Endothelial cell (in vitro differentiated cells): ENCODE measurements around the gene APOH. TPM values are rescaled to one million over a fixed set of nuclear protein-coding genes. Genes with fewer than 3 reads are reported as not detected.

Source experiments
- DNase-seq: peaks from one replicate; pipeline ENCODE4 v3.0.0; 2021; ENCODE audit warnings: low spot score
- H3K27ac Mint-ChIP-seq: one replicate; pipeline ENCODE4 v1.8.0; 2021; ENCODE audit warnings: mixed read lengths, inconsistent platforms; ENCODE audit not compliant: unreplicated experiment
- H3K27me3 Mint-ChIP-seq: one replicate; pipeline ENCODE4 v1.8.0; 2021; ENCODE audit warnings: mild to moderate bottlenecking, moderate library complexity, mixed read lengths, inconsistent platforms; ENCODE audit not compliant: unreplicated experiment
- H3K36me3 Mint-ChIP-seq: one replicate; pipeline ENCODE4 v1.8.0; 2021; ENCODE audit warnings: mild to moderate bottlenecking, low read depth, mixed read lengths, inconsistent platforms; ENCODE audit not compliant: unreplicated experiment
- H3K4me1 Mint-ChIP-seq: one replicate; pipeline ENCODE4 v1.8.0; 2021; ENCODE audit warnings: mild to moderate bottlenecking, mixed read lengths, inconsistent platforms; ENCODE audit not compliant: unreplicated experiment
- H3K4me3 Mint-ChIP-seq: one replicate; pipeline ENCODE4 v1.8.0; 2021; ENCODE audit warnings: mild to moderate bottlenecking, mixed read lengths, inconsistent platforms; ENCODE audit not compliant: unreplicated experiment
- H3K9me3 Mint-ChIP-seq: one replicate; pipeline ENCODE4 v1.8.0; 2021; ENCODE audit warnings: mixed read lengths, inconsistent platforms; ENCODE audit not compliant: unreplicated experiment
- long read RNA-seq: library from polyadenylated mRNA; unstranded; transcript quantifications from one replicate; pipeline ENCODE4 v2.0.0, GENCODE V29; 2020; ENCODE audit not compliant: unreplicated experiment
- total RNA-seq: library from RNA; stranded (reverse); fragmentation: NEBNext Ultra II Directional; extraction: Animal tissue kit (Norgen Biotek cat#: 25700); gene quantifications from one replicate; pipeline ENCODE4 v1.2.1, GENCODE V29; 2021; ENCODE audit not compliant: unreplicated experiment
- TF ChIP-seq, protein P1 (sequence below): fragments of 200-600 bp; sonication (generic); IDR thresholded peaks from one replicate; pipeline ENCODE4 v1.5.0; 2021; ENCODE audit warnings: antibody characterized with exemption; ENCODE audit not compliant: unreplicated experiment

Gene APOH, protein sequence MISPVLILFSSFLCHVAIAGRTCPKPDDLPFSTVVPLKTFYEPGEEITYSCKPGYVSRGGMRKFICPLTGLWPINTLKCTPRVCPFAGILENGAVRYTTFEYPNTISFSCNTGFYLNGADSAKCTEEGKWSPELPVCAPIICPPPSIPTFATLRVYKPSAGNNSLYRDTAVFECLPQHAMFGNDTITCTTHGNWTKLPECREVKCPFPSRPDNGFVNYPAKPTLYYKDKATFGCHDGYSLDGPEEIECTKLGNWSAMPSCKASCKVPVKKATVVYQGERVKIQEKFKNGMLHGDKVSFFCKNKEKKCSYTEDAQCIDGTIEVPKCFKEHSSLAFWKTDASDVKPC
- total RNA-seq, result not detected
- long read RNA-seq, result 0 reads

DNA sequence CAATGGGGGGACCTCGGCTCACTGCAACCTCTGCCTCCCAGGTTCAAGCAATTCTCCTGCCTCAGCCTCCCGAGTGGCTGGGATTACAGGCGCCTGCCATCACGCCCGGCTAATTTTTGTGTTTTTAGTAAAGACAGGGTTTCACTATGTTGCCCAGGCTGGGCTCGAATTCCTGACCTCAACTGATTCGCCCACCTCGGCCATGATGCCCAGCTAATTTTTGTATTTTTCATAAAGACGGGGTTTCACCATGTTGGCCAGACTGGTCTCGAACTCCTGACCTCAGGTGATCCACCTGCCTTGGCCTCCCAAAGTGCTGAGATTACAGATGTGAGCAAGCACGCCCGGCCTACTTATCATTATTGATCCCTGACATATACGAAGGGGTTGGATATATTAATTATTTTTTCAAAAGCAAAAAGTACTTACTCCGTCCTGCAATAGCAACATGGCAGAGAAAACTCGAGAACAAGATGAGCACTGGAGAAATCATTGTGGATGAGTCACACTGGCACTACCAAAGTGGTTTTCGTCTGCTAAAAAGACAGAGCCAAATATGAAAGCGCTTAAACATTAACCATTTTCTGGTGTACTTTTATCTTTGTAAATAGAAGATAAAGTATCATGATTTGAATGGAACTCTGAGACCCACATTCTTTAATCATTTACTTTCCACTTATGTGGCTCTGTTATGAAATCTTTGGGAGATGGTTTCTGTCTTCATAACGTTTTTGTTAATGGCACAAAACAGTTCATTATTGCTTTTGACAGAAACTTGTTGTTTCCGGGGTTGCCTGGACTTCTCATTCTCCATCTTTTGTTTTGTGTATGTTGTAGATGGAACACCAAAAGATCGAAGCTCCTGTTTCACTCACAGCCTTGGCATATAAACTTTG lies at the start of gene APOH:
Gene APOH (minus strand): TSS at position 529 of the 896 bp plus-strand sequence. CDS start 36 bp downstream, at position 493.
- no peaks in the 10 kb centered on the region for H3K36me3 Mint-ChIP-seq
- TF ChIP-seq, protein P1, sequence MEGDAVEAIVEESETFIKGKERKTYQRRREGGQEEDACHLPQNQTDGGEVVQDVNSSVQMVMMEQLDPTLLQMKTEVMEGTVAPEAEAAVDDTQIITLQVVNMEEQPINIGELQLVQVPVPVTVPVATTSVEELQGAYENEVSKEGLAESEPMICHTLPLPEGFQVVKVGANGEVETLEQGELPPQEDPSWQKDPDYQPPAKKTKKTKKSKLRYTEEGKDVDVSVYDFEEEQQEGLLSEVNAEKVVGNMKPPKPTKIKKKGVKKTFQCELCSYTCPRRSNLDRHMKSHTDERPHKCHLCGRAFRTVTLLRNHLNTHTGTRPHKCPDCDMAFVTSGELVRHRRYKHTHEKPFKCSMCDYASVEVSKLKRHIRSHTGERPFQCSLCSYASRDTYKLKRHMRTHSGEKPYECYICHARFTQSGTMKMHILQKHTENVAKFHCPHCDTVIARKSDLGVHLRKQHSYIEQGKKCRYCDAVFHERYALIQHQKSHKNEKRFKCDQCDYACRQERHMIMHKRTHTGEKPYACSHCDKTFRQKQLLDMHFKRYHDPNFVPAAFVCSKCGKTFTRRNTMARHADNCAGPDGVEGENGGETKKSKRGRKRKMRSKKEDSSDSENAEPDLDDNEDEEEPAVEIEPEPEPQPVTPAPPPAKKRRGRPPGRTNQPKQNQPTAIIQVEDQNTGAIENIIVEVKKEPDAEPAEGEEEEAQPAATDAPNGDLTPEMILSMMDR, result no peak
- H3K27me3 Mint-ChIP-seq, result no peaks in the 10 kb centered on the region
- no peaks in the 10 kb centered on the region for H3K9me3 Mint-ChIP-seq
- no peak for DNase-seq
- no peak within 1 kb of the TSS for H3K27ac Mint-ChIP-seq
- H3K4me1 Mint-ChIP-seq, result no peaks in the 10 kb centered on the region
- no peak within 1 kb of the TSS for H3K4me3 Mint-ChIP-seq

DNA sequence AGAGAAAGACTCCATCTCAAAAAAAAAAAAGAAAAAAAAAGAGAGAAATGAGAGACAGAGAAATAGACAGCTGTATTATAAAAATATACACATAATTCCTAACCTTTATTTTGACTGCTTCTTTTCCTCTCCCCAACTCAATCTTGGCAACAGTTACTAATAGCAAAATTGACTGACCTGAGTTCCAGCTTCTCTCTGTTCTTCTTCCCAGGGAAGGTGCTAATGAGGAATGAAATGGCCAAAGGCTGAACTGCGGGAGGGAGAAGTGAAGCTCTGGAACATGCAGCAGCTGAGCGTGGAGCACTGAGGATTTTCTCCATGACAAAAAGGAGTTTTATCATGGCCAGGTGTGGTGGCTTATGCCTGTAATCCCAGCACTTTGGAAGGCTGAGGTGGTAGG lies 48.0 kb upstream of the APOH start:
- H3K27ac Mint-ChIP-seq, result no peak overlapping the region

DNA sequence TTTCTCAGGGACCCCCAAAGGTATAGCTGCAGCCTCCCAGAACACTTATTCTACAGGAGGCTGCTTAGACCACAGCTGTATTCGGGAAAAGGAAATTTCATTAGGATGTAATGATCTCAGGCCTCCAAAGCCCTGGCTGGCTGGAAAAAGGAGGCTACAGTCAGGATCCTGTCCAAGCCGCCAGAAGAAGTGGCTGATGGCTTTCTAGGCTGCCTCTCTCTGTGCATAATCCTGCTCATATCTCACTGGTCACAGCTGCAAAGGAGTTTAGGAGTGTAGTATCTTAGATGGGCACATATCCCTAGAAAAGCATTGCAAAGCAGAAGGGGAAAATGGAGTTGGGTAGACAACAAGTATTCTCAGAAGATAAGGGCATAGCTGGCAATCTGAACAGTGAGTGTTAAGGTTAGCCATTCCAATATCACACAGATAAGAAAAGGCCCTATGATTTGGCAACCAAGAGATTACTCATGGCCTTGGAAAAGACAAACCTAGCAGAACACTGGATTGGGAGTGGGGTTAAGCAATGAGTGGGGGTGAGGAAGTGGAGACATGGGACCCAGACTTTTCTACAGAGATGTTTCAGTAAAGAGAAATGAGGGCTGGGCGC lies 47.2 kb upstream of the APOH start:
- DNase-seq, result no peak
- H3K4me1 Mint-ChIP-seq, result no peaks in the 10 kb centered on the region
- H3K27me3 Mint-ChIP-seq, result peaks cover 2% of the 10 kb centered on the region
- no peak overlapping the region for H3K27ac Mint-ChIP-seq
- H3K36me3 Mint-ChIP-seq, result no peaks in the 10 kb centered on the region
- TF ChIP-seq, protein P1, result no peak
- no peaks in the 10 kb centered on the region for H3K9me3 Mint-ChIP-seq
- no peak overlapping the region for H3K4me3 Mint-ChIP-seq

More for the DNA sequence above, 48.0 kb upstream of the APOH start:
- no peaks in the 10 kb centered on the region for H3K36me3 Mint-ChIP-seq
- H3K4me3 Mint-ChIP-seq, result no peak overlapping the region
- no peaks in the 10 kb centered on the region for H3K9me3 Mint-ChIP-seq
- H3K27me3 Mint-ChIP-seq, result peaks cover 2% of the 10 kb centered on the region
- DNase-seq, result no peak
- no peaks in the 10 kb centered on the region for H3K4me1 Mint-ChIP-seq
- TF ChIP-seq, protein P1, result no peak

DNA sequence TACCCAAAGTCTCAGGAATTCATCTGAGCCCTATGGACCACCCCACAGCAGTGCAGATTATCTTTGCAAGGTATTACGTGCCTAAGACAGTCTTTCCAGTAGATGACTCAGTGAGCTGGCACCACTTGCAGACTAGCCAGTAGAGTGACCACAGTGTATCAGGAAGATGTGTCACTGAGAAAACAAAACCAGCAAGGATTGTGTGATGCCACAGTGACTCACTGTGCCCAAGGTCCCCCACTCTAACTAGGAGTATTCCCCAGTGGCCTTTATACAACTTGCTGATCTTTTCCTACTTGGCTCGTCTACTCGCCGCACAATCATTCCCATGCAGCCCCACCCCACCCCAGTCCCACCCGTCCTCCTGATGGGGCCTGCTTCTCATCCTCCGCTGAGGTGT lies 46.4 kb upstream of the APOH start:
- Mint-ChIP-seq H3K9me3 (no peaks in the 10 kb centered on the region), H3K4me1 (no peaks in the 10 kb centered on the region), H3K27ac (no peak overlapping the region), H3K27me3 (peaks cover 2% of the 10 kb centered on the region), H3K4me3 (no peak overlapping the region), H3K36me3 (no peaks in the 10 kb centered on the region)
- DNase-seq, result no peak
- TF ChIP-seq, protein P1, result no peak
